ENCODE results near the gene DSEL. TPM values are rescaled to one million over a fixed set of nuclear protein-coding genes. Genes with fewer than 3 reads are reported as not detected.

The DSEL gene
- total RNA-seq, 1 experiment from 2014 or later: 6.8 TPM

DNA sequence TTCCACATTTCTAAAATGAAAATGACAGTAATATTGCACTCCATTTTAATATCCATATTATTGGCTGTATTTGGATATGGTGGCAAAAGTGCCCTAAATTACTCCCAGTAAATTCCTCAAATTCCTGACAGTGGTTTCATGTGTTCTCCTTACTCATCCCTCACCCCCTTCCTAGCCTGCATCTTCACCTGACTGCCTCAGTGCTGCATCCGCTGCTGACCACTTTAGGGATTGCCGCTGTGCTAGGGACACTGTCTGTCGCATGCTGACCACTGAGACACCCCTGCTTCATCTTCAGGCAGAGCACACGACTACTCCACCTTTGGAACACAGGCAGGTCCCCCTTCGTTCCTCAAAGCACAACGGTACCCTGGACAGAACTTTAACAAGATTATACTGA lies 32.6 kb downstream of the DSEL start:
- H3K4me1 ChIP-seq (ENCODE audit: control insufficient read depth, insufficient read depth, low read length): no peaks in the 10 kb centered on the region
- intact Hi-C loops (cut with micrococcal nuclease; ENCODE audit: unreplicated experiment): no loop called here
- H3K4me3 ChIP-seq (ENCODE audit: low read depth in 2 of 2, low read length in 2 of 2): no peak overlapping the region
- H3K36me3 ChIP-seq (ENCODE audit: control insufficient read depth, insufficient read depth, low read length): no peaks in the 10 kb centered on the region
- no TSS peak for BruUV-seq (replicated peaks)
- in situ Hi-C loops (cut with HindIII; ENCODE audit: low pct_unique_long_range_greater_than_20kb, low sequenced_read_pairs): no loop called here
- no peak for ATAC-seq
- no peaks in the 10 kb centered on the region for H3K9me3 ChIP-seq (ENCODE audit: control insufficient read depth, insufficient read depth, low read depth, low read length)
- no peak overlapping the region for H3K27ac ChIP-seq (ENCODE audit: low read length)
- DNase-seq (ENCODE audit: low read depth, low spot score): no peak
- TF ChIP-seq POLR2AphosphoS5 (IDR thresholded peaks at IDR 0.05; ENCODE audit: low read depth, low read length): no peak
- no peak for TF ChIP-seq SIN3A (IDR thresholded peaks at IDR 0.05; ENCODE audit: borderline replicate concordance, insufficient read depth, low read depth, low read length)
- TF ChIP-seq TCF7L2 (IDR thresholded peaks at IDR 0.05; ENCODE audit: low read depth, low read length): no peak
- TF ChIP-seq, protein P1, sequence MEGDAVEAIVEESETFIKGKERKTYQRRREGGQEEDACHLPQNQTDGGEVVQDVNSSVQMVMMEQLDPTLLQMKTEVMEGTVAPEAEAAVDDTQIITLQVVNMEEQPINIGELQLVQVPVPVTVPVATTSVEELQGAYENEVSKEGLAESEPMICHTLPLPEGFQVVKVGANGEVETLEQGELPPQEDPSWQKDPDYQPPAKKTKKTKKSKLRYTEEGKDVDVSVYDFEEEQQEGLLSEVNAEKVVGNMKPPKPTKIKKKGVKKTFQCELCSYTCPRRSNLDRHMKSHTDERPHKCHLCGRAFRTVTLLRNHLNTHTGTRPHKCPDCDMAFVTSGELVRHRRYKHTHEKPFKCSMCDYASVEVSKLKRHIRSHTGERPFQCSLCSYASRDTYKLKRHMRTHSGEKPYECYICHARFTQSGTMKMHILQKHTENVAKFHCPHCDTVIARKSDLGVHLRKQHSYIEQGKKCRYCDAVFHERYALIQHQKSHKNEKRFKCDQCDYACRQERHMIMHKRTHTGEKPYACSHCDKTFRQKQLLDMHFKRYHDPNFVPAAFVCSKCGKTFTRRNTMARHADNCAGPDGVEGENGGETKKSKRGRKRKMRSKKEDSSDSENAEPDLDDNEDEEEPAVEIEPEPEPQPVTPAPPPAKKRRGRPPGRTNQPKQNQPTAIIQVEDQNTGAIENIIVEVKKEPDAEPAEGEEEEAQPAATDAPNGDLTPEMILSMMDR (IDR thresholded peaks at IDR 0.05): no peak
- TF ChIP-seq REST (IDR thresholded peaks at IDR 0.05; ENCODE audit: insufficient read depth in 1 of 2, low read depth in 2 of 2, low read length in 1 of 2): no peak
- POLR2A ChIA-PET: no interaction called here
- CTCF ChIA-PET: no interaction called here
- H3K27me3 ChIP-seq (ENCODE audit: control insufficient read depth, insufficient read depth, low read length): no peaks in the 10 kb centered on the region

- intact Hi-C loops (cut with micrococcal nuclease; ENCODE audit: unreplicated experiment) (no loop called here), in situ Hi-C loops (cut with HindIII; ENCODE audit: low pct_unique_long_range_greater_than_20kb, low sequenced_read_pairs) (no loop called here)
- no peaks in the 10 kb centered on the region for H3K27me3 ChIP-seq (ENCODE audit: control insufficient read depth, insufficient read depth, low read length)
- ChIA-PET CTCF (no interaction called here), POLR2A (no interaction called here)
- BruUV-seq (replicated peaks): no TSS peak
- no peaks in the 10 kb centered on the region for H3K4me1 ChIP-seq (ENCODE audit: control insufficient read depth, insufficient read depth, low read length)
- H3K36me3 ChIP-seq (ENCODE audit: control insufficient read depth, insufficient read depth, low read length): no peaks in the 10 kb centered on the region
- H3K27ac ChIP-seq (ENCODE audit: low read length): no peak overlapping the region
- TF ChIP-seq SIN3A (IDR thresholded peaks at IDR 0.05; ENCODE audit: borderline replicate concordance, insufficient read depth, low read depth, low read length) (no peak), REST (IDR thresholded peaks at IDR 0.05; ENCODE audit: insufficient read depth in 1 of 2, low read depth in 2 of 2, low read length in 1 of 2) (no peak), TCF7L2 (IDR thresholded peaks at IDR 0.05; ENCODE audit: low read depth, low read length) (no peak)
- TF ChIP-seq, protein P1 (IDR thresholded peaks at IDR 0.05): no peak
- H3K9me3 ChIP-seq (ENCODE audit: control insufficient read depth, insufficient read depth, low read depth, low read length): no peaks in the 10 kb centered on the region
- ATAC-seq: no peak
- H3K4me3 ChIP-seq (ENCODE audit: low read depth in 2 of 2, low read length in 2 of 2): no peak overlapping the region
- no peak for DNase-seq (ENCODE audit: low read depth, low spot score)
Measured at GRCh38 chr18:67483237-67483636, 33.3 kb downstream of the DSEL start.

Data from Panc1 (cell line).